ENCODE data around the gene PXDN.
"Not testable (repeated sequence)": the region's sequence is repeated elsewhere in the genome, so short reads cannot be mapped to it uniquely, and the experiment has no call there.

The PXDN gene

GRCh38 chr2:1681323-1682180 is 62.8 kb downstream of the PXDN start:
- no peak for DNase-seq (ENCODE audit: low read depth)

DNA sequence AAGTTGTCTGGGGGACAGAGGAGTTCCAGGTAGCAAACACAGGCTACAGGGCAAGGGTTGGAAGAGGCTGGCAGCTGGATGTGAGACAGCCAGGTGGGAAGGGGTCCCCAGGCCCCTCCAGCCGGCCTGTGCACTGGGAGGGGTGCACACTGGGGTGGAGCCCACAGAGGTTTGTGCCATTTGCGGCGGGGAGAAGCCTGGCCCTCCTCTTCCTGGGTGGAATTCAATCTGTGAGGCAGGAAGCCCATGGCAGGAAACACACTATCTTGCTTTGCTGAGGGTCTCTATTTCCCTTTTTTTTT is 63.3 kb downstream of the PXDN start:
- DNase-seq (ENCODE audit: low read depth) = no peak

DNA sequence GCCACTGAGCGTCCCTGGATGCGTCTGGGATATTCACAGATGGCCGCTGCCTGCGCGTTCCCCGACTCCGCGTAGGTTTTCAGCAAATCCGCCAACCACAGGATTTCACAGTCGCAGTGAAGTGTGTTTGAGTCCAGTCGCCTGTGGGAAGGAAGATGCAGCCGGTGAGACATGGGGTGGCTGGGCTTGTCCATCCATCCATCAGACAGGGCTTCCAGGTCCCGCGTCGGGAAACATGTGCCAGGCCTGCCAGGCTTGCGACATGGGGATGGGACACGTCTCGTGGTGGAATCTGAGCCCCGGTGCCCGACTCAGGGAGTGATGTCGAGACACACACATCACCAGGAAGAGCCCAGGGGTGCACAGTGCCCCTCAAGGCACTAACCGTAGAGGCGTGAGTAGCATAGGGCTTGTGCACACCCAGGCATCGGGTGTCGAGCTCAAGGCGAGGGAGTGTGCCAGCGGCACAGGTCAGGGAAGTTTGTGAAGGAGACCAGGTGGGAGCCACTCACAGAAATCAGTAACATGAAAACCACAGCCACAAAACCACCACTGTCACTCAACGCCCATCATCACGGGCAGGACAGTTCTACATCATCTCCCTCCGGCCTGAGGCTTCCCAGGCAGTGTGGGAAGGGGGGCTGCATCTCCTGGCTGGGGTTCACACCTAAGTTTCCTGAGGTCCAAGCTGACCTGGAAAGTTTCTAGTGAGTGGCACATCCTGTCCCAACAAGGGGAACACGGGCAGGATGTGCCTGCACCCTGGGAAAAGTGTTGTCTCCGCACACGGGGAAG is 63.9 kb downstream of the PXDN start:
- DNase-seq (ENCODE audit: low read depth) = no peak

GRCh38 chr2:1679488-1680039 is 64.8 kb downstream of the PXDN start:
- not testable (repeated sequence) for DNase-seq (ENCODE audit: low read depth)

DNA sequence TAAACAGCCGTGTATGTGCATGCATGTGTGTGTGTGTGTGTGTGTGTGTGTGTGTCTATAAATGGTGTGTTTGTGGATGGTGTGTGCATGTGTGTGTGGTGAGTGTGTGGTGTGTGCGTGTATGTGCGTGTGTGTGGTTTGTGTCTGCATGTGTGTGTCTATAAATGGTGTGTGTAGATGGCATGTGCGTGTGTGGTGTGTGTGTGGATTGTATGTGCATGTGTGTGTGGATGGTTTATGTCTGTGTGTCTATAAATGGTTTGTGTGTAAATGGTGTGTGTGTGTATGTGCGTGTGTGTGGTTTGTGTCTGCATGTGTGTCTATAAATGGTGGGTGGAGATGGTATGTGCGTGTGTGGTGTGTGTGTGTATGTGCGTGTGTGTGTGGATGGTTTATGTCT is 65.2 kb downstream of the PXDN start:
- not testable (repeated sequence) for DNase-seq (ENCODE audit: low read depth)

GRCh38 chr2:1678609-1679008 is 65.7 kb downstream of the PXDN start:
- no peak for DNase-seq (ENCODE audit: low read depth)

GRCh38 chr2:1677821-1678165 is 66.5 kb downstream of the PXDN start:
- DNase-seq (ENCODE audit: low read depth) = no peak

DNA sequence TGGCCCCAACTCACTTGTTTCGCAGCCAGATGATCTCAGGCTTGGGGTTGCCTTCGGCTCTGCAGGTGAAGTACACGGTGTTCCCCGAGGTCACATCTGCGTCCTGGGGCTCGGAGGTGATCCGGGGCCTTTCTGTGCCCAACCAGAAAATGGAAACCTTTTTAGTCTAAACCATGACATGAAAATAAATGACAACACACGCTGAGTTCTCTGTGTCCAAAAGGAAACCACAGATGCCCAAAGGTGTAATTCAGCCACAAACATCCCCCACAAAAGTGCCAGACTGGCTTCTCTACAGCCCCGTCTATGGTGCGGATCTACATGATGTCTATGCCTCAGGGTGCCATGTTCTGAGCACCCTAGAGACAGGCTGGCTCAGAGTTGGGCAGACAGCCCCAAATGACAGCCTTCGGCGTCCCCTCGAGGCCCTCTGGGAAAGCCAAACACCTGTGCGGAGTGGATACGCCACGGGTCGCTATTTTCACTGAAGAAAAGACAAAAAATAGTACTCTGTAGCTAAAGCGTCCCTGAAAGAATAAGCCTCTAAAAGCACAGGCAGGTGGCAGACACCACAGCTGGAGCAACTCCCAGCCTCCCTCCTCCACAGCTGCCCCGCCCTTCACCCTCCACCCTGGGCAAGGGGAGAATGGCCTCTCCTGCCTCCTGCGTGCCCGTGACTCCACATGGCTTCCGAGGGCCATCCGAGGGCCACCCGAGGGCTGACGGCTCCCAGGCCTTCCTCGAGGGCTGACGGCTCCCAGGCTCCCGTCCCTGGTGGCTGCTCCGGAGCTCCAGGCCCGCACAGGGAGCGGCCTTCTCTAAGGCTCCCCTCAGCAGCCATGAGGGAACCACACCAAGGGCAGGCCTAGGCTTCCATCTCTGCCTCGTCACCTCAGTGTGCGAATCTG is 67.1 kb downstream of the PXDN start:
- DNase-seq (ENCODE audit: low read depth) = no peak

GRCh38 chr2:1676091-1676912 is 68.0 kb downstream of the PXDN start:
- no peak for DNase-seq (ENCODE audit: low read depth)

GRCh38 chr2:1675633-1676032 is 68.7 kb downstream of the PXDN start:
- DNase-seq (ENCODE audit: low read depth) = no peak

- DNase-seq (ENCODE audit: low read depth) = no peak
Observed at GRCh38 chr2:1674766-1675397, 69.4 kb downstream of the PXDN start.

- DNase-seq (ENCODE audit: low read depth) = no peak
Observed at GRCh38 chr2:1674276-1674675, 70.0 kb downstream of the PXDN start.

DNA sequence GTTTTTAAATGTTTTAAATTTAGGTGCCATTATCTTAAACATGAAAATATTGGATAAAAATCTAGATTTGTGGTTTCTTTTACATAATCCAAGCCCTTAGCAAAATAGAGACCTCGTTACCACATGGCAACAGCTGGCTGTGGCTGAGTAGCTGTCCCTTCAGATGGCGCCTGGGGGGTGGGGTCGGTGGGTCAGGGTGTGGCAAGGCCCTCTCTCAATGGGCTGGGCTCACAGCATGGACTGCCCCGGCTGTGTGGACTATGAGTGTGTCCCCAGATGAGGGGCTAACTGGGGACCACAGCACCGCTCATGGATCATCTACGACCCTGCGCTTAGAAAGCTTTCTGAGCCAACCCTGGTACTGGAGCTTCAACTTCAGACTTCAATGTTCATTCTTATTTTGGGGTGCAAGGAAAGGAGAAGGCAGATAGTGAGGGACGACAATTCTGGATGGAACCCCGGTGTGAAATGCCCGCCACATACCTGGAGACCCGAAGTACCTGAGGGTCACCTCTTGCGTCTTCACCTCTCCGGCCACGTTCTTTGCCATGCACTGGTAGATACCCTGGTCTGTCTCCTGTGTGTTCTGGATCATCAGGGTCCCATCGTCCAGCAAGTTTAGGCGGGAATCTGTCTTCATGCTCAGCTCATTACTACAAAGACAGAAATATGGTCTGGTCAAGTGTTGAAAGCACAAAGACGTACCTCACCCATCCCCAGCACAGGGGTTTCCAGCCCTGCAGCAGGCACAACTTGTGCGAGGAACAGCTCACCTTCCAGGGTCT is 71.0 kb downstream of the PXDN start:
- no peak for DNase-seq (ENCODE audit: low read depth)

DNA sequence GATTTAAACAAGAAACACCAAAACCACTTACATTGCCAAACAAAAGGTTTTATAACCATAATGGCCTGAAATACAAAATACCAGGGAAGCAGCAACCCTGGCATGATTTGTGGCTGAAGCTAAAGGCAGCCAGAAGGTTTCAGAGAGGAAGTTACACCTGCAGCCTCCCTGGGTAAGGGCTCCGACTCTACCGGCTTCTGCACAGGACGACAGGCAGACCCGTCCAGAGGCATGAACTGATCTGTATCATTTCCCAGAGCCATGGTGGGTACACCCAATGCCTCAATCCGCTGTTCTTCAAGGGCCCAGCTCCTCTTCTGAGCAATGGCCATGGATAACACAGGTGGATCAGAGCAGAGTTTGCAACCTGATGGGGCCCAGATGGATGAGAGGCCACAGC is 71.6 kb downstream of the PXDN start:
- DNase-seq (ENCODE audit: low read depth) = no peak

DNA sequence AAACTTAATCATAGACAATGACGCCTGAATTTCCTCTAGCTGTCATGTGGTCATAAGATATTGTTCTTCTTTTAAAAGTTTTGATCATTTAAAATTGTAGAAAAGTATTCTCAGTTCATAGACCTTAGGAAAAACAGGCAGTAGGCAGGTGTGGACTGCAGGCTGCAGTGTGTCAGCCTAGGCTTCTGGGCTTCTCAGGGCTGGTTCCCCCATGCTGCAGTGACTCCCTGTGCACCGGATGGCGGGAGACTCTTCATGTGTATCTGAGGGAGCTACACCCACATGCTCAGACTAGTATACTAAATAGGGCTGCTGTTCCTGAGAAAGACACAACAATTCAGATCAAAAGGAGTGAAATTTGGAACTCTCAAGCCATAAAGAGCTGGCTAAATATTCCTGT is 72.4 kb downstream of the PXDN start:
- DNase-seq (ENCODE audit: low read depth) = no peak

GRCh38 chr2:1670636-1671035 is 73.7 kb downstream of the PXDN start:
- no peak for DNase-seq (ENCODE audit: low read depth)

DNA sequence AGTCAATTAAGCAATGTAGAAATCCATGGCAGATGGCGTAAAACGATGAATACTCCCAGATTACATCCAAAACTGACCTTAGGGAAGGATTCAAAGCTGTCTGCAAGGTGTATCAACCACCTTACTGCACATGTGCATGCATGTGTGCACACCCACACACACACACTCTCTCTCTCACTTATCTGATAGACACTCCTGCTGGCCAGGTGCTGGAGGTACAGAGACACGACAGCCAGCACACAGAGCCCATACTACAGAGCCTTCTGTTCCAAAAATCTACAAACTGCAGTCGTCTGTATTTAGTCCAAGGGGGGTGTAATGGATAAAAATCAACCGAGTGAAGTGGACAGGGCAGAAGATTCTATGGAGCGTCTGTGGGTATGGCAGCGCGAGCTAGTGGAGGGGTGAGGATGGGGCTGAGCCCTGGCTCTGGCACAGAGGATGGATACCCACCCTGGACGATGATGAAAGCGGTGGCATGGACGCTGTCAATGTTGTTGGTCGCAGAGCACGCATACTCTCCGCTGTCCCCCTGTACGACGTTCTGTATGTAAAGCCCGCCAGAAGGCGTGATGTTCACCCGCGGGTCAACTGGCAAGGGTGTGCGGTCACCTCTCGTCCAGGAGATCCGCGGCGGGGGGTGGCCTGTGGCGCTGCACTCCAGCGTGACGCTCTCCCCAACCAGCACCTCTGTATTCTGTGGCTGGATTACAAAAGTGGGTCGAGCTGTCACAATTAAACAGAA is 78.4 kb downstream of the PXDN start:
- DNase-seq (ENCODE audit: low read depth) = no peak

DNA sequence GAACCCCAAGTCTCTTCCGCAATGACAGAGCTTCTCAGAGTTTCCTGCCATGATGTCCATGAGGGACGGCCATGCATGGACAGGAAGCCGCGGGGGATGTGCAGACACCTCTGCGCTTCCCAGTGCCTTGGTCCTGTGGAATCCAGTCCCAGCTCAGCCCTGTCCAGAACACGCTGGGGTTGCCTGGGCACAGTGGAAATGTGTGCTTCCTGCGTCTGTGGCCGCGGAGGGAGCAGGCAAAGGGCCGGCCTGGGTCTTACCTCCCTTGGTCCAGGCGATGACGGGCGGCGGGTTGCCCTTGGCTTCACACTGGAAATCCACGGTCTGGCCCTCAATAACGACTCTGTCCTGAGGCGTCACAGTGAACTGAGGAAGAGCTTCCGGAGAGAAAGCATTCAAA is 79.6 kb downstream of the PXDN start:
- DNase-seq (ENCODE audit: low read depth) = no peak

DNA sequence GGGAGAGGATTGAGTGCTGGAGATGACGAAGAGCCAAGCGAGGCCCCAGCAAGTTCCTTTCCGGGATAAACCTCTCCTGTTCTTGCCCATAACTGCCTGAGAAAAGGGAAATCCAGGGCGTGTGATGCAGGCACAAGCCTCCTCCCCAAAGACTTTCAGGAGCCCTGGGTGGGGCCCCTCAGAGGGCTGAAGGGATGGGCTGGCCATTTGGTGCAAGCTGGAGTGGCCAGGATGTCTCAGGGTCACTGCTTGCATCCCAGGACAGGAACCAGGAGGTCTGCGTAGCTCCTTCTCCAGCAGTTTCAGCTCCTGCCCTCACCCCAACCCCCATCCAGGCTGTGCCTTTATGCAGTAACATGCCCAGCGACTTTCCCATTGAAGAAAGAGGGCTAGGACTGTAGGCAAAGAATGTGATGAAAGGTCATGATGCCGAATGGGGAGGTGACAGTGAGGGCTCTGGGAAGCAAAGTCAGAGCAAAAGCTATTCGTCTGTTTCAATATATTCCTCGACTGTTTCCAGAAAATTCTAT is 80.2 kb downstream of the PXDN start:
- no peak for DNase-seq (ENCODE audit: low read depth)

All from T follicular helper cell (primary cell).